HL-60 (cell line): Measurements from ENCODE around the gene NAALAD2.

Experiments
- DNase-seq, 2 experiments: peaks; one replicate each; pipeline ENCODE4 v3.0.0-alpha.2; 2010 to 2020; ENCODE audit warnings: low read depth in 1 of 2, low spot score in 1 of 2
- H3K27ac ChIP-seq: fragments of 250-450 bp; sonication (Bioruptor Pico); replicated peaks from 2 replicates; pipeline ENCODE4 v1.5.1; 2020; ENCODE audit warnings: mild to moderate bottlenecking, moderate library complexity
- H3K27me3 ChIP-seq: fragments of 250-450 bp; sonication (Bioruptor Pico); 2 replicates; pipeline ENCODE4 v1.5.1; 2021; ENCODE audit warnings: mild to moderate bottlenecking, moderate library complexity; ENCODE audit not compliant: insufficient read depth, poor library complexity, severe bottlenecking
- H3K4me3 ChIP-seq: replicated peaks from 2 replicates; pipeline ENCODE4 v1.5.1; 2011; ENCODE audit warnings: mild to moderate bottlenecking, control low read depth, low read length; ENCODE audit not compliant: insufficient read depth
- CTCF ChIP-seq: IDR thresholded peaks from one replicate; pipeline ENCODE4 v1.5.1; 2011; ENCODE audit warnings: low read length, control low read depth, inconsistent platforms; ENCODE audit not compliant: insufficient read depth
- GABPA ChIP-seq: IDR thresholded peaks from 2 replicates; pipeline ENCODE4 v1.6.1; 2012; ENCODE audit warnings: low read depth
- POLR2AphosphoS5 ChIP-seq: IDR thresholded peaks from 2 replicates; pipeline ENCODE4 v1.6.1; 2012; ENCODE audit warnings: low read depth
- REST ChIP-seq: IDR thresholded peaks from 2 replicates; pipeline ENCODE4 v1.6.1; 2012; ENCODE audit warnings: low read depth; ENCODE audit not compliant: insufficient replicate concordance
- SPI1 ChIP-seq: IDR thresholded peaks from 2 replicates; pipeline ENCODE4 v1.6.1; 2012; ENCODE audit warnings: low read depth, mild to moderate bottlenecking, borderline replicate concordance

Gene NAALAD2

GRCh38 chr11:90218606-90219005 is 84.1 kb downstream of the NAALAD2 start:
- no peak for TF ChIP-seq SPI1
- no peak for TF ChIP-seq POLR2AphosphoS5
- TF ChIP-seq REST: no peak
- no peak for TF ChIP-seq GABPA
- TF ChIP-seq CTCF: no peak
- Histone ChIP-seq H3K27me3 (no peaks in the 10 kb centered on the region), H3K4me3 (no peak overlapping the region), H3K27ac (no peak overlapping the region)
- no peak for DNase-seq

- no peak for TF ChIP-seq POLR2AphosphoS5
- TF ChIP-seq REST: no peak
- no peak for TF ChIP-seq SPI1
- TF ChIP-seq GABPA: no peak
- no peak for TF ChIP-seq CTCF
- no peak overlapping the region for H3K4me3 ChIP-seq
- no peak for DNase-seq
- H3K27me3 ChIP-seq: no peaks in the 10 kb centered on the region
- H3K27ac ChIP-seq: no peak overlapping the region
Measured at GRCh38 chr11:90219438-90219837, 85.0 kb downstream of the NAALAD2 start.

DNA sequence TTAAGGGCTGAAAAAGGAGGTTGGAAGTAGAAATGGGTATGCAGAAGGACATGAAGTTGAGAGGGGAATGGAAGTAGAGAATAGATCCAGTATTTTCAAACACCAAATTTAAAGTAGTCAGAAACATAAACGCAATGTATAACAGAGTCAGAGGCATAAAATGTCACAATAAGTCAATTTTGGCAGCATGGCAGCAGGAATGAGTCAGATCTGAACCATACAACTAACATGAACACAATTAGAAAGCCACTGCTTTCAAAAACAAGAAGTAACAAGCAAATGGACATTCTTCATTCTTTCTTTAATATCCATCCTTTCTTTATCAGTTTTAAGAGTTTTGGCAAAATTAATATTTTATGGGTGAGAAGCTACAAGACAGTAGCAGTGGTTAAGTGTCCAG is 85.9 kb downstream of the NAALAD2 start:
- TF ChIP-seq CTCF (no peak), REST (no peak), GABPA (no peak), POLR2AphosphoS5 (no peak), SPI1 (no peak)
- peak overlapping the region; percentile 60 for H3K4me3 ChIP-seq
- H3K27ac ChIP-seq: no peak overlapping the region; the same call in 1 of the 2 replicates
- no peak for DNase-seq
- H3K27me3 ChIP-seq: no peaks in the 10 kb centered on the region
